Nephron (organoid): ENCODE measurements around the gene C2CD2L.

Source experiments
- H3K27ac Mint-ChIP-seq, 3 experiments: 2 replicates each; pipeline ENCODE4 v1.8.0; 2020; ENCODE audit warnings: mixed read lengths in 3 of 3, mild to moderate bottlenecking in 2 of 3, moderate library complexity in 1 of 3
- H3K27me3 Mint-ChIP-seq: 2 replicates; pipeline ENCODE4 v1.8.0; 2021; ENCODE audit warnings: low read depth, mild to moderate bottlenecking, moderate library complexity, mixed read lengths
- H3K36me3 Mint-ChIP-seq: 2 replicates; pipeline ENCODE4 v1.8.0; 2020; ENCODE audit warnings: low read depth, mixed read lengths
- H3K4me1 Mint-ChIP-seq: 2 replicates; pipeline ENCODE4 v1.8.0; 2020; ENCODE audit warnings: mixed read lengths
- H3K4me3 Mint-ChIP-seq, 3 experiments: 2 replicates each; pipeline ENCODE4 v1.8.0; 2020; ENCODE audit warnings: mild to moderate bottlenecking in 3 of 3, mixed read lengths in 3 of 3, moderate library complexity in 2 of 3
- H3K9me3 Mint-ChIP-seq: 2 replicates; pipeline ENCODE4 v1.8.0; 2020; ENCODE audit warnings: mixed read lengths
- CTCF ChIP-seq, 3 experiments: fragments of 200-600 bp; sonication (generic); IDR thresholded peaks; one replicate each; pipeline ENCODE4 v1.5.0; 2021; ENCODE audit warnings: antibody characterized with exemption in 3 of 3; ENCODE audit not compliant: unreplicated experiment in 3 of 3

Gene C2CD2L

DNA sequence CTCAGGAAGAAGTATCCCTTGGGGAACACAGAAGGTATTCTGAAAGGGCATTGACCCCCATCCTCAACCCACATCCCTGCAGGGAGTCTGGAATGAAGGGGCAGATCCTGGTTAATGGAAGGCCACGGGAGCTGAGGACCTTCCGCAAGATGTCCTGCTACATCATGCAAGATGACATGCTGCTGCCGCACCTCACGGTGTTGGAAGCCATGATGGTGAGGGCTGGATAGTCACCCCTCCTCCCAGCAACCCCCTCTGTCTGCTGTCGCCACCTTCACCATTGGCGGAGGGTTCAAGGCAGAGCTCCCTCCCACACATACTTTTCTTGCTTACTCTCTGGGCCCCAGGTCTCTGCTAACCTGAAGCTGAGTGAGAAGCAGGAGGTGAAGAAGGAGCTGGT lies 47.0 kb downstream of the C2CD2L start:
- no peak overlapping the region for H3K4me3 Mint-ChIP-seq

GRCh38 chr11:119155733-119156492 lies 48.8 kb downstream of the C2CD2L start:
- H3K4me1 Mint-ChIP-seq = no peaks in the 10 kb centered on the region
- H3K9me3 Mint-ChIP-seq = no peaks in the 10 kb centered on the region
- TF ChIP-seq CTCF (IDR thresholded peaks at IDR 0.05; ENCODE audit: unreplicated experiment in 3 of 3) = no peak
- no peak overlapping the region for H3K27ac Mint-ChIP-seq
- H3K27me3 Mint-ChIP-seq = peaks cover 35% of the 10 kb centered on the region
- no peaks in the 10 kb centered on the region for H3K36me3 Mint-ChIP-seq
- H3K4me3 Mint-ChIP-seq = no peak overlapping the region

More for the DNA sequence above, 47.0 kb downstream of the C2CD2L start:
- H3K27me3 Mint-ChIP-seq = peaks cover 52% of the 10 kb centered on the region
- H3K36me3 Mint-ChIP-seq = no peaks in the 10 kb centered on the region
- H3K4me1 Mint-ChIP-seq = no peaks in the 10 kb centered on the region
- no peaks in the 10 kb centered on the region for H3K9me3 Mint-ChIP-seq
- no peak overlapping the region for H3K27ac Mint-ChIP-seq
- no peak for TF ChIP-seq CTCF (IDR thresholded peaks at IDR 0.05; ENCODE audit: unreplicated experiment in 3 of 3)

DNA sequence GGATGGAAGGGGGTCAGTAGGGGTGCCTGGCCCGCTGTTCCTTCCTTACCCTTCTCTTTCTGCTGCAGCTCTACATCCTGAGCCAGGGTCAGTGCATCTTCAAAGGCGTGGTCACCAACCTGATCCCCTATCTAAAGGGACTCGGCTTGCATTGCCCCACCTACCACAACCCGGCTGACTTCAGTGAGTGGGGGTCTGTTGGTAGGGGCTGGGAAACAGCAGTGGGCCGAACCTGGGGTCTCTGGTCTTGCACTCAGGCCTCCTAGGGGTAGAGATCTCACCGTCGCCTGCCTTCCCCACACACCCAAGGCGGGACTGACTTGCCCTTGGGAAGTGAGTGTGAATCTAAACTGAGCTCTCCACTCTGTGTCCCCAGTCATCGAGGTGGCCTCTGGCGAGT lies 49.4 kb downstream of the C2CD2L start:
- Mint-ChIP-seq H3K4me1 (no peaks in the 10 kb centered on the region), H3K27ac (no peak overlapping the region), H3K9me3 (no peaks in the 10 kb centered on the region), H3K27me3 (peaks cover 30% of the 10 kb centered on the region), H3K36me3 (no peaks in the 10 kb centered on the region), H3K4me3 (no peak overlapping the region)
- no peak for TF ChIP-seq CTCF (IDR thresholded peaks at IDR 0.05; ENCODE audit: unreplicated experiment in 3 of 3)

DNA sequence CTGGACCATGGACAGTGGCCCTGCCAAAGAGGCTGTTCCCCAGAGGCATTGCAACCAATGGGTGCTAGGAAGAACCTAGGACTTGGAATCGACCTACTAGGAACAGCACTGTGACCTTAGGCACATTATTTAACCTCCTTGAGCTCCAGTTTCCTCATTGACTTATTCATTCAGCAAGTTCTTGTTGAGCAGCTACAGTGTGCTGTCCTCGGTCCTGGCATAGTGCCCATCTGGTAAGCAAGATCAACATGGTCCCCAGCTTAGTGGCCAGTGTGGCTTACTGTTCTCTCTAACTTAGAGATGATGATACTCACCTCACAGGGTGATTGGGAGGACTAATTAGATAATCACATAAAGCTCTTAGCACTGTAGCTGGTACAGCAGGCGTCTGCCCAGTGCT lies 49.9 kb downstream of the C2CD2L start:
- H3K27ac Mint-ChIP-seq = no peak overlapping the region
- H3K9me3 Mint-ChIP-seq = no peaks in the 10 kb centered on the region
- H3K27me3 Mint-ChIP-seq = peaks cover 24% of the 10 kb centered on the region
- H3K36me3 Mint-ChIP-seq = no peaks in the 10 kb centered on the region
- no peaks in the 10 kb centered on the region for H3K4me1 Mint-ChIP-seq
- no peak for TF ChIP-seq CTCF (IDR thresholded peaks at IDR 0.05; ENCODE audit: unreplicated experiment in 3 of 3)
- H3K4me3 Mint-ChIP-seq = no peak overlapping the region

GRCh38 chr11:119158467-119158866 lies 51.3 kb downstream of the C2CD2L start:
- no peaks in the 10 kb centered on the region for H3K36me3 Mint-ChIP-seq
- TF ChIP-seq CTCF (IDR thresholded peaks at IDR 0.05; ENCODE audit: unreplicated experiment in 3 of 3) = no peak
- H3K4me1 Mint-ChIP-seq = no peaks in the 10 kb centered on the region
- H3K27me3 Mint-ChIP-seq = peaks cover 22% of the 10 kb centered on the region
- no peaks in the 10 kb centered on the region for H3K9me3 Mint-ChIP-seq
- H3K4me3 Mint-ChIP-seq = no peak overlapping the region
- H3K27ac Mint-ChIP-seq = no peak overlapping the region

- no peaks in the 10 kb centered on the region for H3K4me1 Mint-ChIP-seq
- no peak for TF ChIP-seq CTCF (IDR thresholded peaks at IDR 0.05; ENCODE audit: unreplicated experiment in 3 of 3)
- H3K36me3 Mint-ChIP-seq = no peaks in the 10 kb centered on the region
- no peaks in the 10 kb centered on the region for H3K9me3 Mint-ChIP-seq
- H3K27ac Mint-ChIP-seq = no peak overlapping the region
- peaks cover 13% of the 10 kb centered on the region for H3K27me3 Mint-ChIP-seq
- no peak overlapping the region for H3K4me3 Mint-ChIP-seq
These were observed 53.0 kb downstream of the C2CD2L start for GRCh38 chr11:119160151-119160550.
